A549 (cell line): ENCODE data around the gene SSBP3. TPM values are rescaled to one million over a fixed set of nuclear protein-coding genes. Genes with fewer than 3 reads are reported as not detected.

Experiments used
- ATAC-seq, 2 experiments: fragments of 200-7000 bp in 1 of 2; fragments of >200 bp in 1 of 2; cut with Nextera tagmentation in 1 of 2; cut with Tn5 transposase in 1 of 2; 3 replicates each; pipeline versions ENCODE4 v1.8.0 to v1.9.1; 2018 to 2020; ENCODE audit warnings: mild to moderate bottlenecking in 1 of 2, moderate library complexity in 1 of 2
- CTCF ChIA-PET: fragments of 300-600 bp; sonication (Branson Sonifier 250); formaldehyde crosslinking; extraction: SDS; loops from one replicate; lab custom pipeline; 2021; ENCODE audit warnings: antibody characterized with exemption, inconsistent platforms; lab: Yijun Ruan, JAX
- POLR2A ChIA-PET: fragments of 350-600 bp; formaldehyde crosslinking; extraction: SDS; loops from one replicate; lab custom pipeline; 2021; ENCODE audit warnings: antibody characterized with exemption, inconsistent platforms; lab: Yijun Ruan, JAX
- DNase-seq, 2 experiments: peaks; one replicate each; pipeline versions ENCODE4 v3.0.0 to v3.0.0-alpha.2; 2011 to 2016; ENCODE audit warnings: low read depth in 1 of 2, low spot score in 1 of 2
- FAIRE-seq: peaks from 2 replicates; lab custom pipeline; 2011; peaks lifted over from hg19 to GRCh38; lab: Jason Lieb, UNC
- H3K27ac ChIP-seq, 2 experiments: fragments of >200 bp; sonication (Bioruptor Twin); formaldehyde crosslinking; 3 replicates each; pipeline ENCODE4 v1.5.1; 2016 to 2017
- H3K4me1 ChIP-seq: fragments of >200 bp; sonication (Bioruptor Twin); formaldehyde crosslinking; 3 replicates; pipeline ENCODE4 v1.6.1; 2016
- H3K4me2 ChIP-seq: fragments of >200 bp; sonication (Bioruptor Twin); formaldehyde crosslinking; 3 replicates; pipeline ENCODE4 v1.6.1; 2016
- H3K4me3 ChIP-seq: fragments of >200 bp; sonication (Bioruptor Twin); formaldehyde crosslinking; 3 replicates; pipeline ENCODE4 v1.5.1; 2016
- H3K9me3 ChIP-seq: fragments of >200 bp; sonication (Bioruptor Twin); formaldehyde crosslinking; 3 replicates; pipeline ENCODE4 v1.6.1; 2016
- BCL3 ChIP-seq: fragments of >200 bp; sonication (Bioruptor Twin); formaldehyde crosslinking; IDR thresholded peaks from 3 replicates; pipeline ENCODE4 v1.6.1; 2016
- CBX2 ChIP-seq: fragments of 200-600 bp; sonication (generic); IDR thresholded peaks from 2 replicates; pipeline ENCODE4 v1.6.1; 2016; ENCODE audit warnings: low read depth, mild to moderate bottlenecking, borderline replicate concordance
- CEBPB ChIP-seq, 2 experiments: fragments of >200 bp in 1 of 2; sonication (Bioruptor Twin) in 1 of 2; formaldehyde crosslinking in 1 of 2; IDR thresholded peaks; 2 replicates each; pipeline ENCODE4 v1.6.1; 2012 to 2016
- EHMT2 ChIP-seq: fragments of 200-600 bp; sonication (generic); IDR thresholded peaks from 2 replicates; pipeline ENCODE4 v1.6.1; 2016; ENCODE audit warnings: antibody characterized with exemption, low read depth, mild to moderate bottlenecking, moderate library complexity
- EP300 ChIP-seq, 2 experiments: fragments of >200 bp; sonication (Bioruptor Twin); formaldehyde crosslinking; IDR thresholded peaks; 2 replicates in 1 of 2; 3 replicates in 1 of 2; pipeline ENCODE4 v1.6.1; 2016 to 2017
- FOSB ChIP-seq: fragments of 250-450 bp; sonication (Bioruptor Pico); IDR thresholded peaks from 2 replicates; pipeline ENCODE4 v1.5.0; 2020; ENCODE audit warnings: mild to moderate bottlenecking, moderate library complexity
- GATA3 ChIP-seq: IDR thresholded peaks from 2 replicates; pipeline ENCODE4 v1.6.1; 2012; ENCODE audit warnings: borderline replicate concordance
- HMGXB4 ChIP-seq: fragments of 250-450 bp; sonication (Bioruptor Pico); IDR thresholded peaks from 2 replicates; pipeline ENCODE4 v1.5.0; 2021; ENCODE audit warnings: mild to moderate bottlenecking, moderate library complexity, borderline replicate concordance
- HOXA7 ChIP-seq: fragments of 250-450 bp; sonication (Bioruptor Pico); IDR thresholded peaks from 2 replicates; pipeline ENCODE4 v1.5.0; 2020; ENCODE audit warnings: mild to moderate bottlenecking, moderate library complexity
- HOXB13 ChIP-seq: fragments of 250-450 bp; sonication (Bioruptor Pico); IDR thresholded peaks from 2 replicates; pipeline ENCODE4 v1.5.0; 2020; ENCODE audit warnings: low read depth, mild to moderate bottlenecking, moderate library complexity
- JUN ChIP-seq, 2 experiments: fragments of >200 bp; sonication (Bioruptor Twin); formaldehyde crosslinking; IDR thresholded peaks; 2 replicates in 1 of 2; 3 replicates in 1 of 2; pipeline ENCODE4 v1.6.1; 2016 to 2017
- MAFK ChIP-seq: fragments of 450-650 bp; IDR thresholded peaks from 2 replicates; pipeline ENCODE4 v1.6.1; 2014; ENCODE audit not compliant: partially characterized antibody
- POLR2AphosphoS2 ChIP-seq: conservative IDR thresholded peaks from 2 replicates; pipeline ENCODE4 v1.6.1; 2012; ENCODE audit warnings: low read length, improper control_type of control experiment, inconsistent platforms
- RCOR1 ChIP-seq: fragments of 150-350 bp; IDR thresholded peaks from 2 replicates; pipeline ENCODE4 v1.6.1; 2014; ENCODE audit warnings: antibody characterized with exemption, low read length, low read depth
- REST ChIP-seq: fragments of 200-600 bp; sonication (generic); IDR thresholded peaks from 2 replicates; pipeline ENCODE4 v1.6.1; 2016; ENCODE audit warnings: antibody characterized with exemption, mild to moderate bottlenecking, moderate library complexity
- RFX5 ChIP-seq: fragments of 450-650 bp; IDR thresholded peaks from 2 replicates; pipeline ENCODE4 v1.7.1; 2014; ENCODE audit warnings: antibody characterized with exemption, mild to moderate bottlenecking, moderate library complexity
- RNF2 ChIP-seq: fragments of 200-600 bp; sonication (generic); IDR thresholded peaks from 2 replicates; pipeline ENCODE4 v1.6.1; 2016; ENCODE audit warnings: low read depth, mild to moderate bottlenecking, antibody characterized with exemption, moderate library complexity, borderline replicate concordance
- ZNF302 ChIP-seq: fragments of 250-450 bp; sonication (Bioruptor Pico); IDR thresholded peaks from 2 replicates; pipeline ENCODE4 v1.9.0; 2021; ENCODE audit warnings: inconsistent platforms, mild to moderate bottlenecking, moderate library complexity
- ZSCAN20 ChIP-seq: fragments of 250-450 bp; sonication (Bioruptor Pico); IDR thresholded peaks from 2 replicates; pipeline ENCODE4 v1.8.0; 2022; ENCODE audit warnings: mild to moderate bottlenecking, moderate library complexity
- WGBS: methylation state at CpG from one replicate; pipeline ENCODE4 v1.1.6; 2017; ENCODE audit errors: missing lambda C conversion rate; 5-methylcytosine and 5-hydroxymethylcytosine counted together
- polyA plus RNA-seq, 4 experiments: library from polyadenylated mRNA; depleted of rRNA in 3 of 4; stranded (reverse); fragments of >200 nt; fragmentation: RNase III in 1 of 4; extraction: RNeasy Plus Mini Kit Qiagen cat#74134 plus additional on column Dnase treatment in 1 of 4; gene quantifications; 2 replicates in 3 of 4; 3 replicates in 1 of 4; pipeline ENCODE4 v1.2.3, GENCODE V29; 2011 to 2017

The SSBP3 gene
- polyA plus RNA-seq, 2 of the 4 experiments (the other 2 are of a cell fraction): 7.2 to 9.1 TPM

- H3K4me3 ChIP-seq: no peak overlapping the region
- CTCF ChIA-PET: no interaction called here
- H3K9me3 ChIP-seq: no peaks in the 10 kb centered on the region
- FAIRE-seq (no peak), ATAC-seq (no peak), DNase-seq (no peak)
- 49% methylated on average over 5 of the region's 5 CpGs for WGBS
- TF ChIP-seq BCL3: no peak
- no peak for TF ChIP-seq HOXA7 (CRISPR knock-in tag)
- TF ChIP-seq ZSCAN20 (CRISPR knock-in tag): no peak
- no peak for TF ChIP-seq FOSB (CRISPR knock-in tag)
- TF ChIP-seq EP300 (IDR thresholded peaks at IDR 0.05): no peak
- TF ChIP-seq ZNF302: no peak
- no peak for TF ChIP-seq RCOR1
- TF ChIP-seq REST: no peak
- H3K4me1 ChIP-seq: no peaks in the 10 kb centered on the region
- no peak overlapping the region for H3K27ac ChIP-seq
- POLR2A ChIA-PET: no interaction called here
- H3K4me2 ChIP-seq: no peak overlapping the region
Observed at GRCh38 chr1:54266908-54267307, 139.3 kb downstream of the SSBP3 start.

- ATAC-seq (no peak), DNase-seq (no peak), FAIRE-seq (no peak)
- Histone ChIP-seq H3K4me3 (no peak overlapping the region), H3K4me1 (no peaks in the 10 kb centered on the region), H3K9me3 (no peaks in the 10 kb centered on the region), H3K27ac (no peak overlapping the region), H3K4me2 (no peak overlapping the region)
- 78% methylated on average over 2 of the region's 2 CpGs for WGBS
- ChIA-PET POLR2A (no interaction called here), CTCF (no interaction called here)
- TF ChIP-seq HOXB13 (CRISPR knock-in tag) (no peak), POLR2AphosphoS2 (no peak), RNF2 (no peak), EHMT2 (no peak), RCOR1 (no peak), CEBPB (IDR thresholded peaks at IDR 0.05) (no peak), GATA3 (no peak)
- TF ChIP-seq, all 56 proteins: peak for 0
Observed at GRCh38 chr1:54266195-54266594, 140.0 kb downstream of the SSBP3 start.

- Histone ChIP-seq H3K27ac (no peak overlapping the region), H3K4me3 (no peak overlapping the region)
- ATAC-seq: no peak
- 94% methylated on average over 4 of the region's 6 CpGs for WGBS
- POLR2A ChIA-PET: no interaction called here
- CTCF ChIA-PET: no interaction called here
- TF ChIP-seq CBX2 (no peak), REST (no peak), RFX5 (no peak), ZNF302 (no peak), HMGXB4 (no peak), JUN (IDR thresholded peaks at IDR 0.05) (no peak), HOXB13 (CRISPR knock-in tag) (no peak), MAFK (no peak)
- TF ChIP-seq, all 56 proteins: peak for 0
- Histone ChIP-seq H3K9me3 (no peaks in the 10 kb centered on the region), H3K4me2 (no peak overlapping the region), H3K4me1 (no peaks in the 10 kb centered on the region)
- no peak for DNase-seq
- no peak for FAIRE-seq
Observed at GRCh38 chr1:54265659-54266058, 140.5 kb downstream of the SSBP3 start.
